Activated gamma-delta T cell (primary cell): ENCODE data around the gene CASP10.
A peak's percentile ranks its signal among the peaks of the same experiment; 100 is the strongest.
"Not testable (repeated sequence)": the region's sequence is repeated elsewhere in the genome, so short reads cannot be mapped to it uniquely, and the experiment has no call there.

Experiments
- DNase-seq: peaks from one replicate; lab custom pipeline; 2025; lab: John Stamatoyannopoulos, UW

Gene CASP10

DNA sequence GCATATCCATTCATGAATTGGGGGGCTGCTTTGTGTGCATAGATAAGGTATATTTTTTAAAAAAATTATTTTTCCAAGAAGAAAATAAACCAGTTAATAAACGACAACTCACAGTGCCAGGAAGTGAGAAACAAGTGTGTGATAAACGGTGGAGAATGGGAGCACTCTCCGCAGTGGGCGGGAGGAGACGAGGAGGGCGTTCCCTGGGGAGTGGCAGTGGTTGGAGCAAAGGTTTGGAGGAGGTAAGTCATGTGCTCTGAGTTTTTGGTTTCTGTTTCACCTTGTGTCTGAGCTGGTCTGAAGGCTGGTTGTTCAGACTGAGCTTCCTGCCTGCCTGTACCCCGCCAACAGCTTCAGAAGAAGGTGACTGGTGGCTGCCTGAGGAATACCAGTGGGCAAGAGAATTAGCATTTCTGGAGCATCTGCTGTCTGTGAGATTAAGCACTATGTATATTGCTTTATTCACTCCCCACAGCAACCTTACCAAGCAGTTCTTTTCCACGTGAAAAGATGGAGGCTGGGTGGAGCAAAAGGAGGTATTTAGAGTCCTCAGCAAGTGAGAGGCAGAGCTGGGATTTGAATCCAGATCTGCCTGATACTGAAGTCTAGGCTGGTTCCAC, 50.4 kb downstream of the CASP10 start:
- peak; percentile 45 for DNase-seq

DNA sequence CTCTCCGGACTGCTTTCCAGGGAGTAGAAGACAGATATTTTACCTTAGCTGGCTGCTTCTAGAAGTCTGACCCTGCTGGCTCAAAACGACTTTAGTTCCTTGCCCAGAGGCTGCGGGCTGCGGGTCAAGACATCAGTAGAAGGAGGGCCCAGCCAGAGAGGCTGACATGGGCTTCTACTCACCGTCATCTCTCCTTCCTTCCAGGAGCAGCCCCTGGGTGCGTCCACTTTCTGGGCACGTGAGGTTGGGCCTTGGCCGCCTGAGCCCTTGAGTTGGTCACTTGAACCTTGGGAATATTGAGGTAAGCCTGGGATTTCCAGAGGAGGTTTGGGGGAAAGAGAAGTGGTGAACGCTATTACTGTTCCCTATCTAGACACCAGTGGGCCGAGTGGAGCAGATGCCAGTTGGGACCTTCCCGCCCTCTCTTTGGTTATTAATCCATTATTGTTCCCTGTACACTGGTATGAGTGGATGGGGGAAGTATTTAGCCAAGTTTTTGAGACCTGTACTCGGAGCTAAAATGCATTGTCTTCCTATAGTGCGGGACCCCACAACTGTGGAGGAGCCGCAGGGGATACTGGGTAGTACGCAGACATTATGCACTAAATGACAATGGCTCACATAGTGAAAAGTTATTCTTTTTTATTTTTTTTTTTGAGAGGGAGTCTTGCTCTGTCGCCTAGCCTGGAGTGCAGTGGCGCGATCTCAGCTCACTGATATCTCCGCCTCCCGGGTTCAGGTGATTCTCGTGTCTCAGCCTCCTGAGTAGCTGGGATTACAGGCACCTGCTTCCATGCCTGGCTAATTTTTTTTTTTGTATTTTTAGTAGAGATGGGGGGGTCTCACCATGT, 51.1 kb downstream of the CASP10 start:
- DNase-seq = no peak

DNA sequence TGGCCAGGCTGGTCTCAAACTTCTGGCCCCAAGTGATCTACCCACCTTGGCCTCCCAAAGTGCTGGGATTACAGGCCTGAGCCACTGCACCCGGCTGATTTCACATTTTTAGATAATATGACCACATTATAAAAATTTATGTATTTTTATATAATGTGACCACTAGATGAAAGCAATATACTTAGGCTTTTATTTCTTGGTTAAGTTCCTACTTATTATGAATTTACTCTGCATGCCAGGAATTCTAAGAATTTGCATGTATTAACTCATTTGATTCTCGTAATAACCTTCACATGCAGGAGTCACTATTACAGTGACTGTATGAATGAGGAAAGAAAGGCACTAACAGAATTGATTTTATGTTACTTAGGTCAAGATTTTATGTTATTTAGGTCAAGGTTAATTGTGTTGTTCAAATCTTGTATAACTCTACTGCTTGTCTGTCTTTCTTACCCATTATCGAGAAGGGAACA, 51.8 kb downstream of the CASP10 start:
- no peak for DNase-seq

DNA sequence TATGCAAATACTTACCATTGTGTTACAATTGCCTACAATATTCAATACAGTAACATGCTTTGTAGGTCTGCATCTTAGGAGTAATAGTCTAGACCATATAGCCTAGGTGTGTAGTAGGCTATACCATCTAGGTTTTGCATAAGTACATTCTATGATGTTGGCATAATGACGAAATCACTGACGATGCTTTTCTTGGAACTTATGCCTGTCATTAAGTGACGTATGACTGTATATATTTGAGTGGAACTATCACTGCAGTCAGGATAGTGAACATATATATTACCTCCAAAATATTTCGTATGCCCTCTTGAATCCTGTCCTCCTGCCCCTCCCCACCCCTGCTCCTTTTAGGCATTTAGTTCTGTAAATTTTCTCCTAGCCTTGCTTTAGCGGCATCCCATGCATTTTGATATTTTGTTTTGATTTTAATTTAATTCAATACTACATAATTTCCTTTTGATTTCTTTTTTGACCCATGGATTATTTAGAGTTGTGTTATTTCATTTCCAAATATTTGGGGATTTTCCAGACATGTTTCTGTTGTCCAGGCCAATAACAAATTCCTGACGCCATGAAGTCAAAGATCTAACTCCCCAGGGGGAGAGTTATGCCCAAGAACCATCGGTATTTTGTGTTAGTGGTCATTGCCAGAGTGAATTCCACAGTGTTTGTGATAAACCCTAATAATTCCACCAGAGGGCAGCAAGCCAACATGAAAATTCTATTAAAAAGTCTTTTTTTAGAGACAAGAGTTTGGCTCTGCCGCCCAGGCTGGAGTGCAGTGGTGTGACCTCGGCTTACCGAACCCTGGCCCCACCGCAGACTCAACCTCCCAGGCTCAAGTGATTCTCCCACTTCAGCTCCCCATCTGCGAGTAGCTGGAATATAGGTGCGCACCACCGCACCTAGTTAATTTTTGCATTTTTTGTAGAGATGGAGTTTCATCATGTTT, 53.2 kb downstream of the CASP10 start:
- DNase-seq = no peak

DNA sequence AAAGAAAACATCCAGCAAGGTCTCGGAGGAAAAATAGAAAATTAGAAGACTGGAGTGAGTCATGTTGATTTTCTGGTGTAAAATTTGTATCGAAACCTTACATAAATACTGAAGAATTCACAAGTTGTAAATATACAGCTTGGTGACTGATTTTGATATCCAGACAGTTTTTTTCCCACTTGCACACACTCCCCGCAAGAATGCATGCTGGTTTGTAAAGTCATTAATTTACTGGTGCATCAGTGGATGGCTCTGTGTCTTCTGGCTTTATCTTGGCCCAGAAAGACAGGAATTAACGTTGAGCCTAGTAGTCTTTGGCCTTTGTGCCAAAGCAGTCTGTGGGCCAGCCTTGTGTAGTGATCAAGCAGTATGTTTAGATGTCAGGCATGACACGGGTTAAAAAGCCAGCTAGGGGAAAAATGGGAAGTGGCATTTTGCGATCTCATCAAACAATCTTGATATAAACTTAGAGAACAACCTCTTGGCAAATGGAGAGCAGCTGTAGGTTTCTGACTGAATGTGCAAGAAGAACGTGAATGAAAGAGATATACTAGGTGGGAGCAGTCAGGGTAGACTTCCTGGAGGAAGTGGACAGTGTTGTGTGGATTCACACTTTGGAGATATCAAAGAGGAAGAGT, 54.7 kb downstream of the CASP10 start:
- DNase-seq = no peak

DNA sequence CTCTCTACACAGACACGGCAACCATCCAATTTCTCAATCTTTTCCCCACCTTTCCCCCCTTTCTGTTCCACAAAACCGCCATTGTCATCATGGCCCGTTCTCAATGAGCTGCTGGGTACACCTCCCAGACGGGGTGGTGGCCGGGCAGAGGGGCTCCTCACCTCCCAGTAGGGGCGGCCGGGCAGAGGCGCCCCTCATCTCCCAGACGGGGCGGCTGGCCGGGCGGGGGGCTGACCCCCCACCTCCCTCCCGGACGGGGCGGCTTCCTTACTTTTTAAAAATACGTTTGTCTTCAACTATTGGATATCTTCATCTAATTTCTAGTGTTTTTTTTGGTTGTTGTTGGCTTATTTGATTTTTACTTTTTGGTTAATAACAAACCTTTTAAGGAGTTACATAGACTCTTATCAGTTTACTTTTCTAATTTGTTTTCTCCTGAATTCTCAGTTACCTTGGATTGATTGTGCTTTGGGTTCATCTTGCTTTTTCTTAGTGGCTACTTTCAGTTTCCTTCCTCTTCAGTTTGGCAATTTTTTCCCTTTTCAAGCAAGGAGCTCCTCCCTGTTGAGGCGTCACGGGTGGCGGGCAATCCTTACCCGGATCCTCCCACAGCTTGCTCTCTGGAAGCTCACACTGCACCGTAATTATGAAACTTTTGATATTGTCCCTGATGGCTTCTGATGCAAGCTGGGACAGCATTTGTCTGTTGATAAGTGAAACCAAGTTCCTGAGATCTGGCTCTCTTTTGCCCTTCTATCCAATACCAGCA, 56.4 kb downstream of the CASP10 start:
- DNase-seq = not testable (repeated sequence)

DNA sequence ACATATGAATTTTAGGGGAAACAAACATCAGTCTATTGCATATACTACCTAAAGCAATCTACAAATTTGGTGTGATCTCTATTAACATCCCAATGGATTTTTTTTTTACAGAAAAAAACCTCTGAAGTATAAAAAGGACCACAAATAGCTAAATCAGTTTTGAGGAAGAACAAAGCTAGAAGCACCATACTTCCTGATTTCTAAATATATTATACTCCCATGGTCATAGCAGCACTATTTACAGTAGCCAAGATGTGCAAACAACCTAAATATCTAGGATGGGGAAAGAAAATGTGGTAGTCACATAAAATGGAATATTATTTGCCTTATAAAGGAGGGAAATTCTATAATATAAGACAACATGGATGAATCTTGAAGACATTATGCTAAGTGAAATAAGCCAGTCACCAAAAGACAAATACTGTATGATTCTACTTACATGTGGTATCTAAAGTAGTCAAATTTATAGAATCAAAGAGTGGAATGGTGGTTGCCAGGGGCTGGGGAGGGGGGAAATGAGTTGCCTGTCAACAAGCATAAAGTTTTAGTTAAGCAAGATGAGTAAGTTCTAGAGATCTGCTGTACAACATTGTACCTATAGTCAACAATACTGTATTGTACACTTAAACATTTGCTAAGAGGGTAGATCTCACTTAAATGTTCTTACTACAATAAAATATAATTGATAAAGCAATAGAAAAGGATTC, 59.8 kb downstream of the CASP10 start:
- no peak for DNase-seq

DNA sequence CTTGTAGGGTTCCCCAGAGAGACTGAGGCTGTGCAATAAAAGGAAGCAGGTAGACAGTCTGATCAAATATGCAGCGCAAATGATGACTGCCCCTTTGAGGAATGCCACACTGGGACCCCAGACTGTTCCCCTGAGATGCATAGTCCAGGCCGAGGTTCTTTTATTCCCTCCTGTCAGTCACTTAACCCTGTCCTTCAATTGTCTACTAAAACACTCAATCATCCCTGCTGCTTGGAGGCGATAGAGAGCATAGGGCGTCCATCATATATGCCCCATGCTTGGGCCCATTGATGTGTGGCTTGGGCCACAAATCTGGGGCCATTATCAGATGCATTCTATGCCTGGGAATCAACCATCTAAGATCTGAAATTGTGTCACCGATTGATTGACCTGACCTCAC, 61.9 kb downstream of the CASP10 start:
- no peak for DNase-seq

DNA sequence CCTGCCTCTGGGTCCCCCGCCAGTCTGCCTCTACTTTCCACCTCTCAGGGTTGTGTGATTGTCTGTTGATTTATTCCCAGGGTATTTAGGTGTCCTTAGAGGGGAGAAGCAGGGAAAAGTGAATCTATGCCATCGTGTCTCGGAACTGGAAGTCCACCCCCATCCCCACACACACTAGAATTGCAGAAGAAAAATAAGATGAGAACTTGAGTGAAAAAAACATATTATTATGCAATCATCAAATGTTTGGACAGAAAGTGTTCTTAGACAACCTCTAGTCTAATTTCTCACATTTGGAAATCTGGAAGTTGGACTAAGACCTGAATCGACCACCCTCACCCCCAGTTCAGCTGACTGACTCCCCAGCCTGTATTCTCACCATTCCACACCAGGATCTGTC, 63.3 kb downstream of the CASP10 start:
- DNase-seq = no peak

DNA sequence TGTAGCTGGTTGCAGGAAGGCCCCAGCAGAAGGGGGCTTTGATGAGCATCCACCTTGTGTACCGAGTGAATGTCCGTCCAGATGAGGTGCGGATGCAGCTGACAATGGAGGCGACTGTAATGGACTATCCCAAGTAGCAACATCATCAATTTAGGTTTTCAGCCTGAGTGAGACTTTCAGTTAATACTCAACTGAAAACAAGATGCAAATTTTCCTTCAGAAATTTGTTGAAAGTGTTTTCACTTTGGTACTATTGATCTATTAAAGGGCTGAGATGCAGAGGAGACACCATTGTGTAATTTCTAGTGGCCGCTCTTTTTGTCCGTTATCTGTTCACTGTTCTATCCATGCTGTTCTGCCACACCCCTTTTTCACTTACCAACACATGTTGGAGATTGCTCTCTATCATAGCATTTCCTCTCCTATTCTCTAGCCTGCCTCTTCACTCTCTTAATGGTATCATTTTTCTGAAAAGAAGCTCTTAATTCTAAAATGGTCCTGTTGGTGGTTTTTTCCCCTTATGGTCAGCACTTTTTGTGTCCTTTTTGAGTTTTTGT, 65.4 kb downstream of the CASP10 start:
- DNase-seq = no peak

DNA sequence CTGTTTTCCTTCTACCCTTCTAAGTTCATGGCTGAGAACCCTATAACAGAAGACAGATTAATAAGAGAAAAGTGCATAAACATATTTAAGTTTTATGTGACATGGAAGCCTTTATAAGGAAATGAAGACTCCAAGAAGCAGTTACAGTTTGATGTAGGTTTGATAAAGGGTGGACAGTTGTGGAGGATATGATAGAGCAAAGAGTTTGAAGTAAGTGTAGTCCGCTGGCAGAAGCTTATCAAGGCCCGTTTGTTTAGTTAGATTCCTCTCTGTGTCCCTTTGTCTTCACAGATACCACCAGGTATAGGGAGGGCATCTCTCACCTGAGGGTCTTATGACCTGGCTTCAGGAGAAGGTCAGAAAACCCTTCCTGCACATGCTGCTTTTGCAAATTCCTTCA, 66.9 kb downstream of the CASP10 start:
- DNase-seq = no peak

DNA sequence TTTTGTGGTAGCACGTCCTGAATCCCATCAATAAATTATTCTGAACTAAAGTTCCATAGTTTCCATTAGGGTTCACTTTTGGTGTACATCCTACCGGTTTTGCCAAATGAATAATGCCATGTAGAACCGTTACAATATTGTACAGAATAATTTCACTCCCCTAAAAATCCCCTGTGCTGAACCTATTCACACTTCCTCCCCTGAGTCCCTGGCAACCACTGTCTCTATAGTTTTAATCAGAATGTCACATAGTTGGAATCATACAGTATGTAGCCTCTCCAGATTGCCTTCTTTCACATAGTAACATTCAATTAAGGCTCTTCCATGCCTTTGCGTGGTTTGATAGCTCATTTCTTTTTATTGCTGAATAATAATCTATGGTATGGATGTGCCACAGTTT, 67.8 kb downstream of the CASP10 start:
- no peak for DNase-seq

DNA sequence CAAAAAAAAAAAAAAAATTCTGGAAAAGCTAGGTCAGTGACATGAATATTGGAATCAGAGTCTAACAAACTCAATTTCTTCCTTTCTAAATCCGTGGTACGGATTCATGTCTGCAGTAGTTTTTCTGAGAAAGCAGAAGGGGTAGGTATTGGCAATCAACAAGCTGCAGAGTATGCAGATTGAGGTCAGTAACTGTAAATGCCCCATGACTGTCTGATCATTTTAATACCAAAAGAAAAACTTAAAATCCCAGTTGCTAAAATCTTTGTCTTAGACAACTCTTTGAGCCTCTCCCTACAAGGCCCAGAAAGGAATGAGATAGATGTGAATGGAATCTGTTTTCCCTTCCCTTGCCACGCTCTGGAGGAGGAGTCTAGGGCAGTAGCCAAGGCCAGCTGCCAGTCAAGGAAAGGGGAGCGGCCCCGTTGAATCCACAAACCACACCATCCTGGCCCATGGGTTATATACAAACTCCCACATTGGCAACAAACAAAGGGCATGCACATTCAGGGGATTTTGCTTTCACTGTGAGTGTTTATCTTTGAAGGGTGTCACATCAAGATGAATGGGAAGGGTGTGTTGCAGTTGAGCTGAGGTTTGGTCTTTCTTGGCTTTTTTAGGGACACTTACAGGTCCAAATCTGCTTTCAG, 71.3 kb downstream of the CASP10 start:
- DNase-seq = no peak

DNA sequence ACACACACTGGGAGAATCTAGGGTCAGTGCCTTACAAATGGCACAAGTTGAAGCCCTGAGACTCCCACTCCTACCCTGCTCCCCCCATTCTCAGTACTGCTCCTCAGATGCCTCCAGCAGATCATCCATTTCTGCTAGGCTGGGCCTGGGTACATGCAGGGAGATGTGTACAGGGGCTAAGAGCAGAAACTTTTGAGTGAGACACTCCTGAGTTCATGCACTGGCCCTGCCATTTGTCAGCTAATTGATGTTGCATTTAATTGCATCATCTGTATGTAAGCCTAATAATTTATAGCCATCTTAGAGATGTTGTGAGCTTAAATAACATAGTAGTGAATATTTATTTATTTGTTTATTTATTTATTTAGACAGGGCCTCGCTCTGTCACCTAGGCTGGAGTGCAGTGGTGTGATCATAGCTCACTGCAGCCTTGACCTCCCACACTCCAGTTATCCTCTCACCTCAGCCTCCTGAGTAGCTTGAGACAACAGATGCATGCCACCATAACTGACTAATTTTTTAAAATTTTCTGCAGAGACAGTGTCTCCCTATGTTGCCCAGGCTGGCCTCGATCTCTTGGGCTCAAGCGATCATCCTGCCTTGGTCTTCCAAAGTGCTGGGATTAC, 72.6 kb downstream of the CASP10 start:
- DNase-seq = no peak

DNA sequence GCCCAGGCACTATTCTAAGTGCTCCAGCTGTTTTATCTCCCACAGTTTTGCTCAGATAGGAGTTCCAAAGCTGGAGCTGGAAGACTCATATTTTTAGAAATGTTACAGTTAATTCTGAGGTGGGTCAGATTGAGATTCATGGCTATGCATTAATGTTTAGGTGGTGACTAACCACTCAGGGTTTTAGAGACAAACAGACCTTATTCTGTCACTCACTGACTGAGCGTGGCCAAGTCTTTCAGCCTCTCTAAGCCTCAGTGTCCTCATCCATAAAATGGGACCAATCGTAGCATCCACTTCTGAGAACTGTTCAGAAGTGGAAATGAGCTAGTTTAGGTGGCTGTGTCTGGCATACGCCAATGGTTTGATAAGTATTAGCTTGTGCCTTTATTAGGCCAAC, 73.1 kb downstream of the CASP10 start:
- no peak for DNase-seq

DNA sequence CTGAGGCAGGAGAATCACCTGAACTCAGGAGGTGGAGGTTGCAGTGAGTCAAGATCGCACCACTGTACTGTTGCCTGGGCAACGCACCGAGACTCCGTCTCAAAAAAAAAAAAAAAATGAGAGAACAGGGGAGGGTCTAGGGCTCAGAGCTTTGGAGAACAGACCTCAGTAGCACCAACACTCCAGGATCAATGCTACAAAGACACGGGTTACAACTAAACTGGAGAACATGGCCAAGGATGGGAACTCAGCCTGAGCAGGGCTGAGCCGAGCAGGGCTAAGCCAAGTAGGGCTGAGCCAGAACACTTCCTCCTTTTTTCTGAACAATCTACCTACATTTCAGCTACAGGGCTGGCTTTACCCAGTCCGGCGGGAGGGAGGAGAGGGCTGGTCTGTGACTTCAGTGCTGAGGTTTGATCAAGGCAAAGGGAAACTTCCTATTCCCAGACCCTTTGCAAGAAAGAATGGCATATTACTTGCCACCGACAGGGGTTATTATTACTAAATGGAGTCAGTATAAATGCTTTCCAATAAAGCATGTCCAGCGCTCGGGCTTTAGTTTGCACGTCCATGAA, 74.5 kb downstream of the CASP10 start:
- no peak for DNase-seq

DNA sequence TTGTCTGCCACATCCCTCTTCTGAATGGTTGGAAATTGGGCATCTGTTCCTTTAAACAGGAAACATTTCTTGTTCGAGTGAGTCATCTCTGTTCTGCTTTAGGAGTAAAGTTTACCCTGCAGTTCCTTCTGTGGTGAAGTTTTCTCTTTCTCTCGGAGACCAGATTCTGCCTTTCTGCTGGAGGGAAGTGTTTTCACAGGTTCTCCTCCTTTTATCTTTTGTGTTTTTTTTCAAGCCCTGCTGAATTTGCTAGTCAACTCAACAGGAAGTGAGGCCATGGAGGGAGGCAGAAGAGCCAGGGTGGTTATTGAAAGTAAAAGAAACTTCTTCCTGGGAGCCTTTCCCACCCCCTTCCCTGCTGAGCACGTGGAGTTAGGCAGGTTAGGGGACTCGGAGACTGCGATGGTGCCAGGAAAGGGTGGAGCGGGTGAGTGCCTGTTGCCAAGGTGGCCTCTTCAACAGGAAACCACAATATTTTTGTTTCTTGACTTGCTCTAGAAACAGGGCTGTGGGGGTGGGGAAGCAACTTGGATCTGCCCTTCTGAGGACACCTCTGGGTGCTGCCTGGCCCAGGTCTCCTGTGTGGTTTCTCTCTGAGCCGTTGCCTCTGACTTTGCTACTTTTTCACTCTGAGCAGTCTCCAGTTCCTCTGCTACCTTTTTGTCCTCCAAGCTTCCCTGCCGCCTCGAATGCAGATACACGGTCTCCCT, 75.2 kb downstream of the CASP10 start:
- DNase-seq = peak; percentile 15
